ENCODE data around the gene KCNMB1.

- TF ChIP-seq CTCF (IDR thresholded peaks at IDR 0.05) = no peak
- TF ChIP-seq POLR2A (IDR thresholded peaks at IDR 0.05) = no peak
Observed at GRCh38 chr5:170327829-170328228, 61.3 kb downstream of the KCNMB1 start.

Data from thyroid gland (tissue), 4 donors.